C1 segment of cervical spinal cord (tissue), 14 donors: Measurements from ENCODE around the gene DOK7.

ENCODE experiments used
- DNase-seq, 14 donors: peaks; one replicate each; lab custom pipeline; 2025; lab: John Stamatoyannopoulos, UW

Gene DOK7

GRCh38 chr4:3462321-3462789 lies 751 bp upstream of the DOK7 start:
- DNase-seq, result peak in 1 of 14 donors; percentile 32

GRCh38 chr4:3463556-3464348 lies 646 bp downstream of the DOK7 start:
- no peak for DNase-seq

GRCh38 chr4:3464349-3464905 lies 1.3 kb downstream of the DOK7 start:
- peak in 1 of 14 donors; percentile 28 for DNase-seq

GRCh38 chr4:3464911-3465697 lies 2.0 kb downstream of the DOK7 start:
- DNase-seq, result no peak

GRCh38 chr4:3465698-3466671 lies 2.9 kb downstream of the DOK7 start:
- no peak for DNase-seq

- DNase-seq, result no peak
These were observed 3.8 kb downstream of the DOK7 start for GRCh38 chr4:3466691-3467600.

GRCh38 chr4:3467601-3468031 lies 4.5 kb downstream of the DOK7 start:
- DNase-seq, result no peak

GRCh38 chr4:3468154-3468553 lies 5.0 kb downstream of the DOK7 start:
- DNase-seq, result no peak

GRCh38 chr4:3468804-3469203 lies 5.7 kb downstream of the DOK7 start:
- no peak for DNase-seq

- DNase-seq, result no peak
These were observed 6.5 kb downstream of the DOK7 start for GRCh38 chr4:3469386-3470243.

GRCh38 chr4:3470244-3471097 lies 7.4 kb downstream of the DOK7 start:
- no peak for DNase-seq

- DNase-seq, result no peak
These were observed 8.1 kb downstream of the DOK7 start for GRCh38 chr4:3471098-3471760.

GRCh38 chr4:3471886-3472285 lies 8.8 kb downstream of the DOK7 start:
- no peak for DNase-seq

GRCh38 chr4:3472411-3473141 lies 9.5 kb downstream of the DOK7 start:
- peak in 1 of 14 donors; percentile 14 for DNase-seq

GRCh38 chr4:3473181-3473950 lies 10.3 kb downstream of the DOK7 start:
- DNase-seq, result no peak
